Left ventricle myocardium inferior (tissue), 1 donor: ENCODE measurements around the gene GSX2. TPM values are rescaled to one million over a fixed set of nuclear protein-coding genes. Genes with fewer than 3 reads are reported as not detected.

Experiments
- DNase-seq: peaks from one replicate; pipeline ENCODE4 v3.0.0-alpha.2; 2020
- H3K27ac ChIP-seq: fragments of 200-600 bp; replicated peaks from 2 replicates; pipeline ENCODE4 v1.8.0; 2021
- H3K27me3 ChIP-seq: fragments of 200-600 bp; 2 replicates; pipeline ENCODE4 v1.8.0; 2021; ENCODE audit warnings: low read depth
- H3K36me3 ChIP-seq: fragments of 200-600 bp; 2 replicates; pipeline ENCODE4 v1.8.0; 2021
- H3K4me1 ChIP-seq: fragments of 200-600 bp; 2 replicates; pipeline ENCODE4 v1.8.0; 2021
- H3K4me3 ChIP-seq: fragments of 200-600 bp; 2 replicates; pipeline ENCODE4 v1.8.0; 2021; ENCODE audit warnings: mild to moderate bottlenecking, moderate library complexity
- H3K9me3 ChIP-seq: fragments of 200-600 bp; replicated peaks from 2 replicates; pipeline ENCODE4 v1.8.0; 2021
- CTCF ChIP-seq: fragments of 200-600 bp; IDR thresholded peaks from 2 replicates; pipeline ENCODE4 v1.8.0; 2021; ENCODE audit warnings: antibody characterized with exemption, mild to moderate bottlenecking, borderline replicate concordance
- intact Hi-C: fragments of 100-400 bp; cut with micrococcal nuclease; formaldehyde crosslinking; loops from one replicate; pipeline ENCODE4 v1.11.0; 2022
- total RNA-seq: library from RNA; stranded (reverse); fragmentation: NEBNext Ultra II Directional; extraction: Animal tissue kit (Norgen Biotek cat#: 25700); gene quantifications from one replicate; pipeline ENCODE4 v1.2.1, GENCODE V29; 2021
- donor health status: DM: no; HTN: yes; CAD: no; lungs with severe emphysema.

GSX2 gene
- total RNA-seq, 1 donor from 2014 or later = not detected

GRCh38 chr4:54063737-54064316 lies 36.1 kb upstream of the GSX2 start:
- peaks cover 3% of the 10 kb centered on the region for H3K9me3 ChIP-seq
- no peaks in the 10 kb centered on the region for H3K36me3 ChIP-seq
- intact Hi-C loops = no loop called here
- peak; percentile 29 for DNase-seq
- H3K27me3 ChIP-seq = no peaks in the 10 kb centered on the region
- peak overlapping the region; percentile 99 for H3K4me3 ChIP-seq
- peaks cover 83% of the 10 kb centered on the region for H3K4me1 ChIP-seq
- TF ChIP-seq CTCF = no peak
- H3K27ac ChIP-seq = peak overlapping the region; percentile 96

GRCh38 chr4:54064317-54065111 lies 35.4 kb upstream of the GSX2 start, which contains the start of gene CHIC2:
TSS of gene CHIC2 (minus strand) at chr4:54064605. CDS start at chr4:54064300, 305 bp downstream.
- peak within 1 kb of the TSS; percentile 96 for H3K27ac ChIP-seq
- peak; percentile 96 for DNase-seq
- peaks cover 76% of the 10 kb centered on the region for H3K4me1 ChIP-seq
- no peaks in the 10 kb centered on the region for H3K27me3 ChIP-seq
- intact Hi-C loops = no loop called here
- no peak for TF ChIP-seq CTCF
- H3K4me3 ChIP-seq = peak within 1 kb of the TSS; percentile 99
- no peaks in the 10 kb centered on the region for H3K36me3 ChIP-seq
- H3K9me3 ChIP-seq = peaks cover 3% of the 10 kb centered on the region

GRCh38 chr4:54065282-54066087 lies 34.5 kb upstream of the GSX2 start:
- intact Hi-C loops = no loop called here
- H3K9me3 ChIP-seq = peaks cover 3% of the 10 kb centered on the region
- H3K27me3 ChIP-seq = no peaks in the 10 kb centered on the region
- peak overlapping the region; percentile 96 for H3K27ac ChIP-seq
- H3K4me1 ChIP-seq = peaks cover 66% of the 10 kb centered on the region
- H3K4me3 ChIP-seq = peak overlapping the region; percentile 99
- DNase-seq = no peak
- no peaks in the 10 kb centered on the region for H3K36me3 ChIP-seq
- TF ChIP-seq CTCF = no peak

GRCh38 chr4:54066088-54066415 lies 33.9 kb upstream of the GSX2 start:
- peaks cover 3% of the 10 kb centered on the region for H3K9me3 ChIP-seq
- peaks cover 61% of the 10 kb centered on the region for H3K4me1 ChIP-seq
- H3K27ac ChIP-seq = peak overlapping the region; percentile 96
- H3K36me3 ChIP-seq = no peaks in the 10 kb centered on the region
- intact Hi-C loops = no loop called here
- no peak for DNase-seq
- H3K4me3 ChIP-seq = no peak overlapping the region
- TF ChIP-seq CTCF = no peak
- H3K27me3 ChIP-seq = no peaks in the 10 kb centered on the region

GRCh38 chr4:54066718-54067129 lies 33.2 kb upstream of the GSX2 start:
- Histone ChIP-seq H3K9me3 (peaks cover 3% of the 10 kb centered on the region), H3K27me3 (no peaks in the 10 kb centered on the region), H3K4me1 (peaks cover 54% of the 10 kb centered on the region), H3K27ac (peak overlapping the region; percentile 96), H3K4me3 (no peak overlapping the region), H3K36me3 (no peaks in the 10 kb centered on the region)
- TF ChIP-seq CTCF = no peak
- DNase-seq = no peak
- intact Hi-C loops = no loop called here
